ENCODE results near the gene RASL12.

RASL12 gene

DNA sequence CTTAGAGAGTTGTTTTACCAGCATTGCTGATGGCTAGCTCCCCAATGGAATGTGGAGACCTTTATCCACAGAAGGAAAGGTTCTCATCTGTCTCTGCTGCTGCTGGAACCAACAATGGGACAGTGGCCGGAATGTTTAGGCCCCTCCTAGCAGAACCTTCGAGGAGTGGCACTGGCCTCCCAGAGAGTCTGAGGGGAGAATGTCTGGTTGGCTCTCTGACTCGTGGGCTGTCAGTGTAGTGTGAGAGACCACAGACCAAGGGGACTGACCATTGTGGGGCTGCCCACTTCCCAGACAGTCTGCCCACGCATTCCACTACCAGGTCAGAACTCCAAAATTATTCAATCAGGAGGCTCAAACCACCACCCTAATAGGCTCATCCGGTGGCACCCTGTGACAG lies 5.1 kb downstream of the RASL12 start:
- H3K9ac ChIP-seq (ENCODE audit: low read depth, low read length) = no peak overlapping the region
- H3K4me3 ChIP-seq (ENCODE audit: low read depth, low read length) = no peak overlapping the region
- H3K9me3 ChIP-seq (ENCODE audit: control insufficient read depth, insufficient read depth, low read length) = no peaks in the 10 kb centered on the region
- H3K36me3 ChIP-seq (ENCODE audit: control insufficient read depth, insufficient read depth, low read length) = no peaks in the 10 kb centered on the region; the same call in 1 of the 2 replicates
- H3K27ac ChIP-seq (ENCODE audit: low read depth, low read length) = no peak overlapping the region
- H3K4me1 ChIP-seq (ENCODE audit: control insufficient read depth, insufficient read depth, low read length) = peaks cover 15% of the 10 kb centered on the region
- H3K27me3 ChIP-seq (ENCODE audit: control insufficient read depth, insufficient read depth, low read length) = peaks cover 5% of the 10 kb centered on the region; the same call in 1 of the 2 replicates

DNA sequence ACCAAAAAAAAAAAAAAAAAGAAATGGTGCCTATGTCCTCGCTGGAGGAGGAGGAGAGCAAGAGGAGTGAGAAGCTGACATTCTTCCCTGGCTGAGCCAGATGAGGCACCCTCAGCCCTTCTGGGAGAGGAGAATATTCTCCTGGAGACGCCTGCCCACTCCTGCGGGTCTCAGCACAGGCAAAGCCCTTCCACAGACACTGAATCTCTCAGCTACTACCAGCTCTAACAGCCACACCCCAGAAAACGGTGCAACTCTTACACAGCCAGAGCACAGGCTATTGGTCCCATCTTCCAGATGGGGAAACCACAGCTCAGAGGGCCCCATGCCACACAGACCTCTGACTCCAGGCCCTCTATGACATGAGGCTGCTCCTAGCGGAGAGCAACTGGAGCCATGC lies 5.7 kb downstream of the RASL12 start:
- Histone ChIP-seq H3K4me1 (ENCODE audit: control insufficient read depth, insufficient read depth, low read length) (peaks cover 11% of the 10 kb centered on the region), H3K27me3 (ENCODE audit: control insufficient read depth, insufficient read depth, low read length) (no peaks in the 10 kb centered on the region), H3K36me3 (ENCODE audit: control insufficient read depth, insufficient read depth, low read length) (no peaks in the 10 kb centered on the region; the same call in none of the 2 replicates)

DNA sequence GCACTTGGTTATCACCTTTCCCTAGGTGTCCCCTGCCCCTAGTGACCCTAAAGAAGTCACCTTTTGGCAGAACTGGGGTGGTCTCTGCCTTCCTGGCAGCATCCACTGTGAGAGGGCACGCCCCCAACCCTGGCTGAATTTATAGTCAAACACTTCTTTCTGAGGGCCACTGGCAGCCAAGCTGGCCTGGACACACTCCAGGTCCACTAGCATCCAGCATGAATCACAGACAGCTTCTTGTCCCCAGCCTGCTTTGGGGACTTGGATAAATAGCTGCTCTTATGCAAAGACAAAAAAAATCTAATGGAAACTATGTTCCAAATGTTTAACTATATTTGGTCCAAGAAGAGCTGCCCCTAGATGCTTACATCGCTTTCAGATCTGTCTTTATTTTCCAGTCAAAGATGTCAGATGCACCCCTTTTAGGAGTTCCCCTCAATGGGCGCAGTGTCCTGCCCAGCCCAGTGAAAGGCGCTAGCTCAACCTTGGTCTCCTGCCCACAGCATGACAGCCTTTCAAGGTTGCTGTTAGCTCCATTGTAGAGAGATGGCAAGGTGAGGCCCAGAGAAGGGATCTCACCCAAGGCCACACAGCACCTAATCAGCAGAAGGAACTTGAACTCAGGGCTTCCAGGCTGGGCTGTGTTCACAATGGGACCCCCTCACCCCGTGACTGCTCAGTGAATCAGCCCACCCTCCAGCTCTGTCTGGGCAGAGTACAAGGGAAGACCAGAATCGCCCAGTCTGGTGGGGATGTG lies 7.0 kb downstream of the RASL12 start:
- Histone ChIP-seq H3K4me1 (ENCODE audit: control insufficient read depth, insufficient read depth, low read length) (no peaks in the 10 kb centered on the region), H3K36me3 (ENCODE audit: control insufficient read depth, insufficient read depth, low read length) (no peaks in the 10 kb centered on the region; the same call in none of the 2 replicates), H3K4me3 (ENCODE audit: low read depth, low read length) (no peak overlapping the region)

More for the DNA sequence above, 5.7 kb downstream of the RASL12 start:
- Histone ChIP-seq H3K27ac (ENCODE audit: low read depth, low read length) (no peak overlapping the region), H3K9me3 (ENCODE audit: control insufficient read depth, insufficient read depth, low read length) (no peaks in the 10 kb centered on the region), H3K4me3 (ENCODE audit: low read depth, low read length) (no peak overlapping the region), H3K9ac (ENCODE audit: low read depth, low read length) (no peak overlapping the region)

DNA sequence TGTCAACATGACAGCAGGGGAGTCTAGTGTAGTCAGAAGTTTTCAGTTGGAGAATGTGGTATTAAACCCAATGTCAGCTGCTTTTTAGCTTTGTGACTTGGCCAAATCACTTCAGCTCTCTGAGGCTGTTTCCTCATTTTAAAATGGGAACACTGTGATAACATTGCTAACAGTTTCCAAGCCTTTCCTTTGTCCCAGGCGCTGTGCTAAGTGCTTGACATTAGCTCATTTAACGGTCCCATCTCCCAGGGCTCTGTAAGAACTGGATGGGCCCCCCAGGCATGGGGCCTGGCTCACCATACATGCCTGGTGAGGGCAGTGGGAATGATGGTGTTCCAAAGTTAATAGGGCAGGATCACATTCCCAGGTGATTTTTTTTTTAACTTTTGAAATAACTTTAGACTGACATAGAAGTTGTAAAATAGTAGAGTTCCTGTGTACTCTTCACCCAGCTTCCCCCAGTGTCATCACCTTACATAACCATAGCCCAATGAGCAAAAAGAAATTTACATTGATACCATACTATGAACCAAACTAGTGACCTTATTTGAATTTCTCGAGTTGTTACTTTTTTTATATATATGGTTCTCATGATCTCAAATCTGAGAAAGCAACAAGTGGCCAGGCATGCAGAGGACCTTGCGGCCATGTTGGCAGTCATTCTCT lies 7.7 kb downstream of the RASL12 start:
- H3K4me1 ChIP-seq (ENCODE audit: control insufficient read depth, insufficient read depth, low read length) = no peaks in the 10 kb centered on the region
- H3K9me3 ChIP-seq (ENCODE audit: control insufficient read depth, insufficient read depth, low read length) = no peaks in the 10 kb centered on the region
- no peaks in the 10 kb centered on the region for H3K27me3 ChIP-seq (ENCODE audit: control insufficient read depth, insufficient read depth, low read length)
- no peaks in the 10 kb centered on the region; the same call in none of the 2 replicates for H3K36me3 ChIP-seq (ENCODE audit: control insufficient read depth, insufficient read depth, low read length)
- H3K4me3 ChIP-seq (ENCODE audit: low read depth, low read length) = no peak overlapping the region
- no peak overlapping the region for H3K27ac ChIP-seq (ENCODE audit: low read depth, low read length)
- H3K9ac ChIP-seq (ENCODE audit: low read depth, low read length) = no peak overlapping the region

More for the DNA sequence above, 7.0 kb downstream of the RASL12 start:
- Histone ChIP-seq H3K27ac (ENCODE audit: low read depth, low read length) (no peak overlapping the region), H3K27me3 (ENCODE audit: control insufficient read depth, insufficient read depth, low read length) (no peaks in the 10 kb centered on the region), H3K9me3 (ENCODE audit: control insufficient read depth, insufficient read depth, low read length) (no peaks in the 10 kb centered on the region), H3K9ac (ENCODE audit: low read depth, low read length) (no peak overlapping the region)

GRCh38 chr15:65059369-65059750 lies 8.4 kb downstream of the RASL12 start:
- H3K27me3 ChIP-seq (ENCODE audit: control insufficient read depth, insufficient read depth, low read length) = no peaks in the 10 kb centered on the region
- H3K9ac ChIP-seq (ENCODE audit: low read depth, low read length) = no peak overlapping the region
- no peaks in the 10 kb centered on the region; the same call in none of the 2 replicates for H3K36me3 ChIP-seq (ENCODE audit: control insufficient read depth, insufficient read depth, low read length)
- no peaks in the 10 kb centered on the region for H3K9me3 ChIP-seq (ENCODE audit: control insufficient read depth, insufficient read depth, low read length)
- no peaks in the 10 kb centered on the region for H3K4me1 ChIP-seq (ENCODE audit: control insufficient read depth, insufficient read depth, low read length)
- H3K27ac ChIP-seq (ENCODE audit: low read depth, low read length) = no peak overlapping the region
- H3K4me3 ChIP-seq (ENCODE audit: low read depth, low read length) = no peak overlapping the region

GRCh38 chr15:65058394-65059368 lies 9.1 kb downstream of the RASL12 start:
- Histone ChIP-seq H3K27me3 (ENCODE audit: control insufficient read depth, insufficient read depth, low read length) (no peaks in the 10 kb centered on the region), H3K36me3 (ENCODE audit: control insufficient read depth, insufficient read depth, low read length) (no peaks in the 10 kb centered on the region; the same call in none of the 2 replicates), H3K4me1 (ENCODE audit: control insufficient read depth, insufficient read depth, low read length) (no peaks in the 10 kb centered on the region), H3K9me3 (ENCODE audit: control insufficient read depth, insufficient read depth, low read length) (no peaks in the 10 kb centered on the region), H3K27ac (ENCODE audit: low read depth, low read length) (no peak overlapping the region), H3K9ac (ENCODE audit: low read depth, low read length) (no peak overlapping the region), H3K4me3 (ENCODE audit: low read depth, low read length) (no peak overlapping the region)

DNA sequence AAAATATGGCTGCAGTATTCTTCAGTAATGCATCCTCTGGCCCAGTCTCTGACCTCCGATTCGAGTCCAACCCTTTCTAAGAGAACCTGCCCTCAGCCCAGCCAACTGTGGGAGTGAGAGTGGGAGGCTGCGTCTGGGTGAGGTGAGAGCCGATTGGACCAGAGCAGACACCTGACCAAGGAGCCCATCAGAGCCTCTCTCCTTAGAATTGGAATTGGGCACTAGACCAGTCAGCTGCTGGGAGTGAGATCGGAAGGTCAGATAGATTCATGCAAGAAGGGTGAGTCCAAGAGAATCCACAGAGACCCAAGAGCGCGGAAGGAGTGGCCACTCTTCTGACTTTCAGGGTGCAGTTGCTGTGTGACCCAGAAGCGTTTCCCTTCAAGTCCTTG lies 10.2 kb downstream of the RASL12 start:
- Histone ChIP-seq H3K27ac (ENCODE audit: low read depth, low read length) (no peak overlapping the region), H3K9ac (ENCODE audit: low read depth, low read length) (no peak overlapping the region), H3K4me3 (ENCODE audit: low read depth, low read length) (no peak overlapping the region)

GRCh38 chr15:65056868-65057548 lies 10.8 kb downstream of the RASL12 start:
- H3K27me3 ChIP-seq (ENCODE audit: control insufficient read depth, insufficient read depth, low read length) = no peaks in the 10 kb centered on the region
- no peak overlapping the region for H3K27ac ChIP-seq (ENCODE audit: low read depth, low read length)
- no peak overlapping the region for H3K4me3 ChIP-seq (ENCODE audit: low read depth, low read length)
- no peaks in the 10 kb centered on the region for H3K4me1 ChIP-seq (ENCODE audit: control insufficient read depth, insufficient read depth, low read length)
- H3K9ac ChIP-seq (ENCODE audit: low read depth, low read length) = no peak overlapping the region
- no peaks in the 10 kb centered on the region; the same call in none of the 2 replicates for H3K36me3 ChIP-seq (ENCODE audit: control insufficient read depth, insufficient read depth, low read length)
- no peaks in the 10 kb centered on the region for H3K9me3 ChIP-seq (ENCODE audit: control insufficient read depth, insufficient read depth, low read length)

More for the DNA sequence above, 10.2 kb downstream of the RASL12 start:
- Histone ChIP-seq H3K36me3 (ENCODE audit: control insufficient read depth, insufficient read depth, low read length) (no peaks in the 10 kb centered on the region; the same call in none of the 2 replicates), H3K9me3 (ENCODE audit: control insufficient read depth, insufficient read depth, low read length) (no peaks in the 10 kb centered on the region), H3K27me3 (ENCODE audit: control insufficient read depth, insufficient read depth, low read length) (no peaks in the 10 kb centered on the region), H3K4me1 (ENCODE audit: control insufficient read depth, insufficient read depth, low read length) (no peaks in the 10 kb centered on the region)

DNA sequence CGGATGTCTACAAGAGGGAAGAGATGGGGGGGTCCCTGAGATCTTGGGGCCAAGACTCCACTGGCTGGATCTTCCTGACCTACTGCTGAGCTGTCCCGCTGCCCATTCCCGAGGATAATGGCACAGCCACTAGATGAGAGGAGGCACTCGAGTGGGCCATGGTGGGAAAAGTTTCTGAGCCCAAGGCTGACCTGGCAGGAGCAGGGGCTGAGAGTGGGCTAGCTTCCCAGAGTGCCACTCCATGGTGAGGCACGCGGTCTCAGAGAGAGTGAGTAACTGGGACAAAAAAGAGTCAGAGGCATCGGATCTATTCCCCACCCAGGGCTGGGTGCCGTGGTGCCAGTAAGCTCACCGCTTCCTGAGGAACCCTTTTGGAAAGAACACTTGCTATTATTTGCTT lies 11.7 kb downstream of the RASL12 start:
- no peaks in the 10 kb centered on the region for H3K4me1 ChIP-seq (ENCODE audit: control insufficient read depth, insufficient read depth, low read length)
- H3K27ac ChIP-seq (ENCODE audit: low read depth, low read length) = no peak overlapping the region
- H3K9me3 ChIP-seq (ENCODE audit: control insufficient read depth, insufficient read depth, low read length) = no peaks in the 10 kb centered on the region
- H3K4me3 ChIP-seq (ENCODE audit: low read depth, low read length) = no peak overlapping the region
- no peaks in the 10 kb centered on the region for H3K27me3 ChIP-seq (ENCODE audit: control insufficient read depth, insufficient read depth, low read length)
- no peak overlapping the region for H3K9ac ChIP-seq (ENCODE audit: low read depth, low read length)
- H3K36me3 ChIP-seq (ENCODE audit: control insufficient read depth, insufficient read depth, low read length) = no peaks in the 10 kb centered on the region; the same call in none of the 2 replicates

DNA sequence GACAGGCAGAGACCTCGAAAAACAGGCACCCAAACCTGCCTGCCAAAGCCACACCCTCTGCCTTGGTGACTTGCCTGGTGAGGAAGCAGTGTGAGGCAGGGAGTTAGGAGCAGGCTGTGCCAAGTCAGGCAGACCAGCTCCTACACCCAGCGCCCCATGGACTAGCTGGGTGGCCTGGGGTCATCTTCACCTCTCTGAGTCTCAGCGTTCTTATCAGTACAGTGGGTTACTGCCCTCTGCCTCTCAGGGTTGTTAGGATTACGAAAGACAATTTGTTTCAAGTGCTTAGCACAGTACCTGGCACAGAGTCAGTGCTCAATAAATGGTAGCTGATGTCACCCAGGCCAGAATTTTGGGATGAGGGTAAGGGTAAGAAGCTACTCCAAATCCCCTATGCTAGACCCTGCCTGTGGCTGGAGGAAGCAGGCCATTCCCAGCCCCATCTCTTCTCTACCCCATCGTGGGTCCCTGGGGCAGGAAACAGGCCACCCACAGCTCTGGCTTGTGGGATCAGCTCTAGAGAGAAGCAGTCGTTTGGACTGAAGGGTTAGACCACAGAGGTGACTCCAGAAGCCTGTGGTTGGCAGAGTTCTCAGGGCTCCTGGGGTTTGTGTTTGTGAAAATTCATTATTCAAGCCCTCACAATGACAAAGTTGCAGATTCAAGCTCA lies 12.5 kb downstream of the RASL12 start:
- Histone ChIP-seq H3K4me1 (ENCODE audit: control insufficient read depth, insufficient read depth, low read length) (no peaks in the 10 kb centered on the region), H3K4me3 (ENCODE audit: low read depth, low read length) (no peak overlapping the region), H3K9me3 (ENCODE audit: control insufficient read depth, insufficient read depth, low read length) (no peaks in the 10 kb centered on the region), H3K9ac (ENCODE audit: low read depth, low read length) (no peak overlapping the region), H3K27ac (ENCODE audit: low read depth, low read length) (no peak overlapping the region), H3K36me3 (ENCODE audit: control insufficient read depth, insufficient read depth, low read length) (no peaks in the 10 kb centered on the region; the same call in none of the 2 replicates), H3K27me3 (ENCODE audit: control insufficient read depth, insufficient read depth, low read length) (no peaks in the 10 kb centered on the region)
